Panc1 (cell line): ENCODE measurements around the gene TOP1. TPM values are rescaled to one million over a fixed set of nuclear protein-coding genes. Genes with fewer than 3 reads are reported as not detected.

Experiments
- ATAC-seq: fragments of 200-7000 bp; cut with Tn5 transposase; 2 replicates; pipeline ENCODE4 v1.9.1; 2020; ENCODE audit warnings: mild to moderate bottlenecking, moderate library complexity
- BruUV-seq: library from RNA; stranded (reverse); fragments of 400-500 nt; replicated peaks from 2 replicates; lab custom pipeline; 2021; lab: Mats Ljungman, UMichigan
- CTCF ChIA-PET: fragments of 300-600 bp; sonication (Branson Sonifier 250); formaldehyde crosslinking; loops from one replicate; lab custom pipeline; 2022; ENCODE audit warnings: antibody characterized with exemption; lab: Charles Lee
- POLR2A ChIA-PET: fragments of 300-600 bp; sonication (Branson Sonifier 250); formaldehyde crosslinking; loops from one replicate; lab custom pipeline; 2022; ENCODE audit warnings: antibody characterized with exemption; lab: Charles Lee
- DNase-seq: peaks from one replicate; pipeline ENCODE4 v3.0.0-alpha.2; 2010; ENCODE audit warnings: low read depth, low spot score
- H3K27ac ChIP-seq: 2 replicates; pipeline ENCODE4 v1.5.1; 2011; ENCODE audit warnings: mild to moderate bottlenecking, low read length, inconsistent platforms
- H3K27me3 ChIP-seq: fragments of 200-500 bp; sonication (Bioruptor generic); 2 replicates; pipeline ENCODE4 v1.6.0; 2014; ENCODE audit warnings: low read length, inconsistent platforms; ENCODE audit not compliant: control insufficient read depth, insufficient read depth
- H3K36me3 ChIP-seq: fragments of 200-500 bp; sonication (Bioruptor generic); 2 replicates; pipeline ENCODE4 v1.5.1; 2014; ENCODE audit warnings: inconsistent platforms, mild to moderate bottlenecking, low read length, moderate library complexity; ENCODE audit not compliant: control insufficient read depth, insufficient read depth
- H3K4me1 ChIP-seq: 2 replicates; pipeline ENCODE4 v1.5.1; 2011; ENCODE audit warnings: inconsistent platforms, mild to moderate bottlenecking, low read length, moderate library complexity; ENCODE audit not compliant: control insufficient read depth, insufficient read depth
- H3K4me3 ChIP-seq, 2 experiments: 2 replicates each; pipeline ENCODE4 v1.5.1; 2011 to 2012; ENCODE audit warnings: low read depth in 2 of 2, low read length in 2 of 2, mild to moderate bottlenecking in 2 of 2, inconsistent platforms in 1 of 2, moderate library complexity in 1 of 2
- H3K9me3 ChIP-seq: fragments of 200-500 bp; sonication (Bioruptor generic); 2 replicates; pipeline ENCODE4 v1.5.1; 2014; ENCODE audit warnings: low read depth, mild to moderate bottlenecking, inconsistent platforms, low read length, moderate library complexity; ENCODE audit not compliant: control insufficient read depth, insufficient read depth
- CTCF ChIP-seq: fragments of 450-650 bp; IDR thresholded peaks from 2 replicates; pipeline ENCODE4 v1.5.1; 2017; ENCODE audit warnings: mild to moderate bottlenecking
- POLR2AphosphoS5 ChIP-seq: IDR thresholded peaks from 2 replicates; pipeline ENCODE4 v1.6.1; 2012; ENCODE audit warnings: mild to moderate bottlenecking, low read depth, low read length, moderate library complexity
- REST ChIP-seq, 2 experiments: IDR thresholded peaks; 2 replicates each; pipeline ENCODE4 v1.6.1; 2011 to 2012; ENCODE audit warnings: low read depth in 2 of 2, control low read depth in 1 of 2, low read length in 1 of 2, mild to moderate bottlenecking in 1 of 2, moderate library complexity in 1 of 2; ENCODE audit not compliant: insufficient read depth in 1 of 2
- SIN3A ChIP-seq: IDR thresholded peaks from 2 replicates; pipeline ENCODE4 v1.6.1; 2012; ENCODE audit warnings: low read depth, mild to moderate bottlenecking, low read length, moderate library complexity, borderline replicate concordance; ENCODE audit not compliant: insufficient read depth
- TCF7L2 ChIP-seq: IDR thresholded peaks from 2 replicates; pipeline ENCODE4 v1.6.1; 2011; ENCODE audit warnings: mild to moderate bottlenecking, low read depth, low read length, inconsistent platforms
- in situ Hi-C: cut with HindIII; loops from 2 replicates; pipeline ENCODE4 v1.10.0; 2016; ENCODE audit warnings: low sequenced_read_pairs, low pct_unique_long_range_greater_than_20kb
- intact Hi-C: fragments of 100-400 bp; cut with micrococcal nuclease; formaldehyde crosslinking; loops from one replicate; pipeline ENCODE4 v1.10.0; 2022; ENCODE audit not compliant: unreplicated experiment
- total RNA-seq: library from RNA; stranded (reverse); gene quantifications from one replicate; pipeline ENCODE4 v1.2.1, GENCODE V29; 2021; ENCODE audit not compliant: unreplicated experiment

TOP1 gene
- total RNA-seq, 1 experiment from 2014 or later: 65.2 TPM

DNA sequence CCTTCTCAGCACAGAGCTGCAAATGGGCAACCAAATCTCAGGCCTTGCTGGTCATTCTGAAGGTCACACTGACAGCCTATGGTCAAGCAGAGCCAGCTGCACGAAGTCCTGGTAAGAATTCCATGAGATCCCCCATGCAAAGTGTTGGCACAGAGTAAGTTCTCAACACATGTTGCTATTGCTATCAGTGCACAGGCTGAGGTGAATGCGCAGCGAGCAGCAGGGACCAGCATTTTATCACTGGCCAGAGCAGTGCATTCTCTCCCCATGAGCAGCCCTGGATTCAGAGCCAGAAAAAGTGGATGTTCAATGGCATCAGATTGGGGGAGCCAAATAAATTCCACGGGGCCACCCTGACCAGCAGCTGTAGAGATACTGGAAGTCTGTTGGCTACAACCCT, 44.1 kb upstream of the TOP1 start:
- in situ Hi-C loops (no loop called here), intact Hi-C loops (loop anchor here (5.0 kb wide), 1 partner anchor 343 kb away; no protein-coding TSS in a partner anchor)
- TF ChIP-seq SIN3A (no peak), CTCF (no peak), TCF7L2 (no peak), POLR2AphosphoS5 (no peak), REST (IDR thresholded peaks at IDR 0.05; ENCODE audit: insufficient read depth in 1 of 2, low read depth in 2 of 2, low read length in 1 of 2) (no peak)
- DNase-seq: no peak
- BruUV-seq: no TSS peak
- no peak overlapping the region for H3K27ac ChIP-seq
- no peaks in the 10 kb centered on the region for H3K9me3 ChIP-seq
- H3K4me3 ChIP-seq: no peak overlapping the region
- H3K27me3 ChIP-seq: no peaks in the 10 kb centered on the region
- no peaks in the 10 kb centered on the region for H3K4me1 ChIP-seq
- POLR2A ChIA-PET: no interaction called here
- CTCF ChIA-PET: interaction anchor here (0.6 kb wide), 2 partner anchors 12 to 95 kb away, joined by 3 to 6 read pairs; no protein-coding TSS in a partner anchor
- H3K36me3 ChIP-seq: no peaks in the 10 kb centered on the region
- ATAC-seq: no peak

DNA sequence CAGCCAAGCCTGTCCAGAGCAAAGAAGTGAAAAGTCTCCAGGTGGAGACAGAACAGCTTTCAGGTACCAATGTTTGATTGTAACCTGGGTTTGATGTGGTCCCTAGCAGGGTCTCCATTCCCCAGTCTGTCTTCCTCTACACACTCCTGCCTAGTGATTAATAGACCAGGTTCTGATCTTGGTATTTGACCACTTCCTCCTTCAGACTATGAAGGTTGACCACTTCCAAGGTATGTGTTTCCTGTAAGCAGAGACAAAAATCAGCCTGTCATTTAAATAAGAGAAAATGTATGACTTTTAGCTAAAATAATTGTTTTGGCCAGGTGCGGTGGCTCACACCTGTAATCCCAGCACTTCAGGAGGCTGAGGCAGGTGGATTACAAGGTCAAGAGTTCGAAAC, 41.8 kb upstream of the TOP1 start:
- Histone ChIP-seq H3K36me3 (no peaks in the 10 kb centered on the region), H3K27me3 (no peaks in the 10 kb centered on the region), H3K4me1 (no peaks in the 10 kb centered on the region), H3K9me3 (no peaks in the 10 kb centered on the region), H3K27ac (no peak overlapping the region), H3K4me3 (no peak overlapping the region)
- POLR2A ChIA-PET: no interaction called here
- CTCF ChIA-PET: interaction anchor here (0.6 kb wide), 1 partner anchor 1473 kb away, joined by 3 read pairs; no protein-coding TSS in a partner anchor
- in situ Hi-C loops (no loop called here), intact Hi-C loops (no loop called here)
- BruUV-seq: no TSS peak
- DNase-seq (no peak), ATAC-seq (no peak)
- TF ChIP-seq CTCF (no peak), POLR2AphosphoS5 (no peak), TCF7L2 (no peak), SIN3A (no peak), REST (IDR thresholded peaks at IDR 0.05; ENCODE audit: insufficient read depth in 1 of 2, low read depth in 2 of 2, low read length in 1 of 2) (no peak)
